Breast epithelium (tissue), 3 donors: Measurements from ENCODE around the gene LIPJ.

Source experiments
- CTCF ChIP-seq, 3 donors: fragments of 450-650 bp; IDR thresholded peaks; one replicate each; pipeline ENCODE4 v1.5.1; 2016 to 2017; ENCODE audit warnings: antibody characterized with exemption in 3 of 3, mild to moderate bottlenecking in 3 of 3, moderate library complexity in 3 of 3
- POLR2A ChIP-seq: fragments of 450-650 bp; IDR thresholded peaks from one replicate; pipeline ENCODE4 v1.6.1; 2016; ENCODE audit warnings: antibody characterized with exemption, mild to moderate bottlenecking, moderate library complexity
- POLR2AphosphoS5 ChIP-seq, 3 donors: sonication (generic); formaldehyde crosslinking; IDR thresholded peaks; one replicate each; pipeline ENCODE4 v1.6.1; 2017; ENCODE audit warnings: antibody characterized with exemption in 3 of 3

- TF ChIP-seq POLR2AphosphoS5 (IDR thresholded peaks at IDR 0.05) (peak in 1 of 3 donors; percentile 48), POLR2A (no peak), CTCF (IDR thresholded peaks at IDR 0.05) (peak; percentile 52 to 88 (median 80))
Observed at GRCh38 chr10:88553116-88553752, 33.3 kb upstream of the LIPJ start.
